Upper lobe of left lung (tissue), 4 donors: ENCODE results near the gene TRIM72.

Source experiments
- POLR2A ChIP-seq, 4 donors: fragments of 450-650 bp; IDR thresholded peaks; one replicate each; pipeline ENCODE4 v1.5.1; 2016 to 2017; ENCODE audit warnings: antibody characterized with exemption in 4 of 4, mild to moderate bottlenecking in 2 of 4
- POLR2AphosphoS5 ChIP-seq, 2 donors: sonication (generic); formaldehyde crosslinking; IDR thresholded peaks; one replicate each; pipeline ENCODE4 v1.5.1; 2017; ENCODE audit warnings: antibody characterized with exemption in 2 of 2
- TF ChIP-seq, protein P1 (sequence below), 6 experiments: fragments of 450-650 bp in 4 of 6; fragments of 200-600 bp in 2 of 6; sonication (generic) in 2 of 6; IDR thresholded peaks; one replicate each; pipeline ENCODE4 v1.5.1; 2016 to 2019; ENCODE audit warnings: antibody characterized with exemption in 6 of 6

DNA sequence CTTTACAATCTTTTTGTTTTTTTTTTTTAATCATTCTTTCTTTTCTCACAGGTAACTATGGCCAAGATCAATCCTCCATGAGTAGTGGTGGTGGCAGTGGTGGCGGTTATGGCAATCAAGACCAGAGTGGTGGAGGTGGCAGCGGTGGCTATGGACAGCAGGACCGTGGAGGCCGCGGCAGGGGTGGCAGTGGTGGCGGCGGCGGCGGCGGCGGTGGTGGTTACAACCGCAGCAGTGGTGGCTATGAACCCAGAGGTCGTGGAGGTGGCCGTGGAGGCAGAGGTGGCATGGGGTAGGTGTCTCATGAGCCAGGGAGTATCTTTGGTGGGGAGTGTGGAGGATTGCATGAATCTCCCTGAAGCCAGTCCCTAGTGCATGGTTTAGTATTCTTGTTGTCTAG, 29.0 kb upstream of the TRIM72 start:
- TF ChIP-seq POLR2A (IDR thresholded peaks at IDR 0.05) (no peak), POLR2AphosphoS5 (IDR thresholded peaks at IDR 0.05) (no peak)
- TF ChIP-seq, protein P1, sequence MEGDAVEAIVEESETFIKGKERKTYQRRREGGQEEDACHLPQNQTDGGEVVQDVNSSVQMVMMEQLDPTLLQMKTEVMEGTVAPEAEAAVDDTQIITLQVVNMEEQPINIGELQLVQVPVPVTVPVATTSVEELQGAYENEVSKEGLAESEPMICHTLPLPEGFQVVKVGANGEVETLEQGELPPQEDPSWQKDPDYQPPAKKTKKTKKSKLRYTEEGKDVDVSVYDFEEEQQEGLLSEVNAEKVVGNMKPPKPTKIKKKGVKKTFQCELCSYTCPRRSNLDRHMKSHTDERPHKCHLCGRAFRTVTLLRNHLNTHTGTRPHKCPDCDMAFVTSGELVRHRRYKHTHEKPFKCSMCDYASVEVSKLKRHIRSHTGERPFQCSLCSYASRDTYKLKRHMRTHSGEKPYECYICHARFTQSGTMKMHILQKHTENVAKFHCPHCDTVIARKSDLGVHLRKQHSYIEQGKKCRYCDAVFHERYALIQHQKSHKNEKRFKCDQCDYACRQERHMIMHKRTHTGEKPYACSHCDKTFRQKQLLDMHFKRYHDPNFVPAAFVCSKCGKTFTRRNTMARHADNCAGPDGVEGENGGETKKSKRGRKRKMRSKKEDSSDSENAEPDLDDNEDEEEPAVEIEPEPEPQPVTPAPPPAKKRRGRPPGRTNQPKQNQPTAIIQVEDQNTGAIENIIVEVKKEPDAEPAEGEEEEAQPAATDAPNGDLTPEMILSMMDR (IDR thresholded peaks at IDR 0.05), result no peak
